Measurements from ENCODE around the gene COL4A2.

COL4A2 gene

GRCh38 chr13:110551284-110551683, 244.2 kb downstream of the COL4A2 start:
- Histone ChIP-seq H3K4me3 (ENCODE audit: low read length, poor library complexity, severe bottlenecking) (no peak overlapping the region), H3F3A (ENCODE audit: low read depth) (no peaks in the 10 kb centered on the region), H3K79me2 (ENCODE audit: insufficient read depth, low read length) (peaks cover 84% of the 10 kb centered on the region), H3K27me3 (ENCODE audit: insufficient read depth, low read length, poor library complexity, severe bottlenecking) (no peaks in the 10 kb centered on the region), H4K20me1 (ENCODE audit: insufficient read depth, low read length, poor library complexity, severe bottlenecking) (no peaks in the 10 kb centered on the region), H3K9me3 (ENCODE audit: insufficient read depth, low read depth, low read length) (no peaks in the 10 kb centered on the region), H3K4me2 (ENCODE audit: low read depth, low read length, poor library complexity, severe bottlenecking) (peak overlapping the region; percentile 15), H3K9ac (ENCODE audit: low read depth, low read length, poor library complexity, severe bottlenecking) (no peak overlapping the region), H3K36me3 (ENCODE audit: insufficient read depth, low read length) (peaks cover 12% of the 10 kb centered on the region; the same call in 1 of the 2 replicates), H3K4me1 (ENCODE audit: insufficient read depth, low read length, poor library complexity, severe bottlenecking) (peaks cover 4% of the 10 kb centered on the region), H3K9me2 (replicated peaks; ENCODE audit: low read depth, low read length) (no peaks in the 10 kb centered on the region), H2AFZ (ENCODE audit: low read length) (no peak overlapping the region)
- TF ChIP-seq CTCF (conservative IDR thresholded peaks at IDR 0.05; ENCODE audit: low read length) = no peak
- no peak for TF ChIP-seq EZH2phosphoT487 (IDR thresholded peaks at IDR 0.05; ENCODE audit: borderline replicate concordance)

- Histone ChIP-seq H3K27me3 (ENCODE audit: insufficient read depth, low read length, poor library complexity, severe bottlenecking) (no peaks in the 10 kb centered on the region), H3K4me1 (ENCODE audit: insufficient read depth, low read length, poor library complexity, severe bottlenecking) (peaks cover 4% of the 10 kb centered on the region), H3K9ac (ENCODE audit: low read depth, low read length, poor library complexity, severe bottlenecking) (no peak overlapping the region), H3K36me3 (ENCODE audit: insufficient read depth, low read length) (peaks cover 2% of the 10 kb centered on the region; the same call in 1 of the 2 replicates), H3K9me3 (ENCODE audit: insufficient read depth, low read depth, low read length) (0 out of 2 replicates have a peak, but pooled peaks cover 6% of the 10 kb centered on the region), H3K79me2 (ENCODE audit: insufficient read depth, low read length) (peaks cover 89% of the 10 kb centered on the region), H3K4me3 (ENCODE audit: low read length, poor library complexity, severe bottlenecking) (no peak overlapping the region), H4K20me1 (ENCODE audit: insufficient read depth, low read length, poor library complexity, severe bottlenecking) (no peaks in the 10 kb centered on the region), H3K4me2 (ENCODE audit: low read depth, low read length, poor library complexity, severe bottlenecking) (no peak overlapping the region), H3K9me2 (replicated peaks; ENCODE audit: low read depth, low read length) (no peaks in the 10 kb centered on the region), H2AFZ (ENCODE audit: low read length) (no peak overlapping the region), H3F3A (ENCODE audit: low read depth) (no peaks in the 10 kb centered on the region)
- TF ChIP-seq EZH2phosphoT487 (IDR thresholded peaks at IDR 0.05; ENCODE audit: borderline replicate concordance) (no peak), CTCF (conservative IDR thresholded peaks at IDR 0.05; ENCODE audit: low read length) (no peak)
These were observed 245.7 kb downstream of the COL4A2 start for GRCh38 chr13:110552767-110553166.

GRCh38 chr13:110553417-110553816, 246.3 kb downstream of the COL4A2 start:
- Histone ChIP-seq H3K4me1 (ENCODE audit: insufficient read depth, low read length, poor library complexity, severe bottlenecking) (peaks cover 4% of the 10 kb centered on the region), H4K20me1 (ENCODE audit: insufficient read depth, low read length, poor library complexity, severe bottlenecking) (no peaks in the 10 kb centered on the region), H3K79me2 (ENCODE audit: insufficient read depth, low read length) (peaks cover 89% of the 10 kb centered on the region), H3K4me2 (ENCODE audit: low read depth, low read length, poor library complexity, severe bottlenecking) (no peak overlapping the region), H3F3A (ENCODE audit: low read depth) (no peaks in the 10 kb centered on the region), H3K9me2 (replicated peaks; ENCODE audit: low read depth, low read length) (no peaks in the 10 kb centered on the region), H2AFZ (ENCODE audit: low read length) (no peak overlapping the region), H3K4me3 (ENCODE audit: low read length, poor library complexity, severe bottlenecking) (no peak overlapping the region), H3K9me3 (ENCODE audit: insufficient read depth, low read depth, low read length) (0 out of 2 replicates have a peak, but pooled peaks cover 6% of the 10 kb centered on the region), H3K27me3 (ENCODE audit: insufficient read depth, low read length, poor library complexity, severe bottlenecking) (no peaks in the 10 kb centered on the region), H3K36me3 (ENCODE audit: insufficient read depth, low read length) (no peaks in the 10 kb centered on the region), H3K9ac (ENCODE audit: low read depth, low read length, poor library complexity, severe bottlenecking) (no peak overlapping the region)
- TF ChIP-seq CTCF (conservative IDR thresholded peaks at IDR 0.05; ENCODE audit: low read length) (no peak), EZH2phosphoT487 (IDR thresholded peaks at IDR 0.05; ENCODE audit: borderline replicate concordance) (no peak)
